MM.1S (cell line): ENCODE measurements around the gene CCR3.

Experiments used
- DNase-seq: peaks from one replicate; pipeline ENCODE4 v3.0.0-alpha.2; 2015
- H2AFZ ChIP-seq: fragments of 300-600 bp; sonication (generic); 2 replicates; pipeline ENCODE4 v1.6.0; 2016; ENCODE audit warnings: antibody characterized with exemption, low read length
- H3F3A ChIP-seq: fragments of 300-600 bp; sonication (generic); 2 replicates; pipeline ENCODE4 v1.6.1; 2016; ENCODE audit warnings: mild to moderate bottlenecking, antibody characterized with exemption, low read length, moderate library complexity, mixed read lengths; ENCODE audit not compliant: insufficient read depth
- H3K27ac ChIP-seq: fragments of 300-600 bp; sonication (generic); 2 replicates; pipeline ENCODE4 v1.5.1; 2016; ENCODE audit warnings: mild to moderate bottlenecking, low read length
- H3K27me3 ChIP-seq: fragments of 300-600 bp; sonication (generic); replicated peaks from 2 replicates; pipeline ENCODE4 v1.6.0; 2016; ENCODE audit warnings: low read length; ENCODE audit not compliant: insufficient read depth
- H3K36me3 ChIP-seq: fragments of 300-600 bp; sonication (generic); replicated peaks from 2 replicates; pipeline ENCODE4 v1.6.1; 2016; ENCODE audit warnings: mild to moderate bottlenecking, low read length, mixed read lengths; ENCODE audit not compliant: insufficient read depth
- H3K4me1 ChIP-seq: fragments of 300-600 bp; sonication (generic); 2 replicates; pipeline ENCODE4 v1.6.1; 2016; ENCODE audit warnings: low read length, mixed read lengths
- H3K4me2 ChIP-seq: fragments of 300-600 bp; sonication (generic); 2 replicates; pipeline ENCODE4 v1.6.0; 2016; ENCODE audit warnings: low read depth, low read length
- H3K4me3 ChIP-seq: fragments of 300-600 bp; sonication (generic); 2 replicates; pipeline ENCODE4 v1.5.1; 2016; ENCODE audit warnings: low read length, mixed read lengths
- H3K79me2 ChIP-seq: fragments of 300-600 bp; sonication (generic); 2 replicates; pipeline ENCODE4 v1.6.1; 2016; ENCODE audit warnings: mixed run types, low read length, mixed read lengths
- H3K9ac ChIP-seq: fragments of 300-600 bp; sonication (generic); 2 replicates; pipeline ENCODE4 v1.6.1; 2016; ENCODE audit warnings: low read length, mixed read lengths
- H3K9me2 ChIP-seq: fragments of 300-600 bp; sonication (generic); replicated peaks from 2 replicates; pipeline ENCODE4 v1.6.1; 2016; ENCODE audit warnings: mild to moderate bottlenecking, low read length, mixed read lengths; ENCODE audit not compliant: insufficient read depth
- H3K9me3 ChIP-seq: fragments of 300-600 bp; sonication (generic); replicated peaks from 2 replicates; pipeline ENCODE4 v1.6.1; 2016; ENCODE audit warnings: mild to moderate bottlenecking, low read length, mixed read lengths; ENCODE audit not compliant: insufficient read depth
- H4K20me1 ChIP-seq: fragments of 300-600 bp; sonication (generic); 2 replicates; pipeline ENCODE4 v1.6.1; 2016; ENCODE audit warnings: mild to moderate bottlenecking, low read length, moderate library complexity, mixed read lengths; ENCODE audit not compliant: insufficient read depth
- CTCF ChIP-seq: fragments of 300-600 bp; sonication (generic); IDR thresholded peaks from 2 replicates; pipeline ENCODE4 v1.5.1; 2016; ENCODE audit warnings: antibody characterized with exemption, low read length, mixed read lengths
- EZH2 ChIP-seq: fragments of 300-600 bp; sonication (generic); optimal IDR thresholded peaks from 2 replicates; pipeline ENCODE3; 2017; ENCODE audit warnings: low read depth, mild to moderate bottlenecking, antibody characterized with exemption, low read length, mixed read lengths
- EZH2phosphoT487 ChIP-seq: fragments of 300-600 bp; sonication (generic); IDR thresholded peaks from 2 replicates; pipeline ENCODE4 v1.6.1; 2018; ENCODE audit warnings: antibody characterized with exemption, low read length

Gene CCR3

GRCh38 chr3:46213201-46213600 is 29.1 kb upstream of the CCR3 start:
- H3K27me3 ChIP-seq, result no peaks in the 10 kb centered on the region
- H3K4me3 ChIP-seq, result peak overlapping the region; percentile 32

GRCh38 chr3:46214751-46215352 is 27.4 kb upstream of the CCR3 start:
- Histone ChIP-seq H3K27me3 (no peaks in the 10 kb centered on the region), H2AFZ (peak overlapping the region; percentile 54)
- peak; percentile 79 for DNase-seq

More at GRCh38 chr3:46213201-46213600, 29.1 kb upstream of the CCR3 start:
- H2AFZ ChIP-seq, result no peak overlapping the region
- peaks cover 5% of the 10 kb centered on the region; the same call in 1 of the 2 replicates for H3K79me2 ChIP-seq
- no peaks in the 10 kb centered on the region for H3K36me3 ChIP-seq
- no peaks in the 10 kb centered on the region for H3K9me2 ChIP-seq
- DNase-seq, result peak; percentile 94
- peak overlapping the region; percentile 67 for H3K9ac ChIP-seq
- H3F3A ChIP-seq, result peaks cover 46% of the 10 kb centered on the region
- H3K27ac ChIP-seq, result peak overlapping the region; percentile 96
- no peak for TF ChIP-seq CTCF
- no peak for TF ChIP-seq EZH2
- no peak for TF ChIP-seq EZH2phosphoT487
- no peaks in the 10 kb centered on the region for H3K9me3 ChIP-seq
- H3K4me1 ChIP-seq, result peaks cover 90% of the 10 kb centered on the region
- H4K20me1 ChIP-seq, result no peaks in the 10 kb centered on the region
- H3K4me2 ChIP-seq, result peak overlapping the region; percentile 84

DNA sequence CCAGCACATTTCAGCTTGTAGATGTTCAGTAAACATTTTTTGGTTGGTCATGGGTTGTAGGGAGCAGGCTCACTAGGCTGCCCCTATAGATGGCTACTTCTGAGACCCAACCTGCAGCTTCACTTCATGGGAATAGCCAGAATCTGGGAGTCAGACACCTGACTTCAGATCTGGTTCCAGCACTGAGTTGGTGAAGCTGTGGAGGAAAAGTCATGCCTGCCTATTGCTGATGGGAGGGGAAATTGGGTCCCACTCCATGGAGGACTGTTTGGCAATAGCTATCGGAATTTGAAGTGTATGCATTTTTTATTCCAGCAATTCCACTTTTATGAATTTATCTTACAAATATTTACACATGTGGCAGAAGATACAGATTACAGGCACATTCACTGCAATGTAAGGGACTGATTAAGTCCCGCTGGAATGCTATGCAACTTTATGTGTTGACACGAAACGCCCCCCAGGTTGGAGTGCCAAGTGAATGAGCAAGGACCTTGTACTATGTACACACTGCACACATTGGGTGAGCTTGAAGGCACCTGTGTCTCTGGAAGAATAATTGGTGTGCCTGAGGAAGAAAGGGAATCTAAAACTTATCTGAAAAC is 26.3 kb upstream of the CCR3 start:
- no peak for DNase-seq
- Histone ChIP-seq H3K79me2 (peaks cover 5% of the 10 kb centered on the region; the same call in 1 of the 2 replicates), H3K4me2 (peak overlapping the region; percentile 84; the same call in 1 of the 2 replicates)

More at GRCh38 chr3:46214751-46215352, 27.4 kb upstream of the CCR3 start:
- H3K4me1 ChIP-seq, result peaks cover 75% of the 10 kb centered on the region
- H3K36me3 ChIP-seq, result no peaks in the 10 kb centered on the region
- TF ChIP-seq CTCF (peak; percentile 73), EZH2 (no peak)
- peaks cover 5% of the 10 kb centered on the region; the same call in 1 of the 2 replicates for H3K79me2 ChIP-seq
- peak overlapping the region; percentile 13; the same call in 1 of the 2 replicates for H3K4me3 ChIP-seq
- no peaks in the 10 kb centered on the region for H3K9me2 ChIP-seq
- H3F3A ChIP-seq, result peaks cover 35% of the 10 kb centered on the region
- peak overlapping the region; percentile 67 for H3K9ac ChIP-seq
- H4K20me1 ChIP-seq, result no peaks in the 10 kb centered on the region
- H3K4me2 ChIP-seq, result peak overlapping the region; percentile 84
- no peaks in the 10 kb centered on the region for H3K9me3 ChIP-seq
- H3K27ac ChIP-seq, result peak overlapping the region; percentile 96

More for the DNA sequence above, 26.3 kb upstream of the CCR3 start:
- no peaks in the 10 kb centered on the region for H3K36me3 ChIP-seq
- H3K4me3 ChIP-seq, result no peak overlapping the region
- no peak for TF ChIP-seq EZH2
- TF ChIP-seq EZH2phosphoT487, result no peak
- no peak for TF ChIP-seq CTCF
- peaks cover 35% of the 10 kb centered on the region for H3F3A ChIP-seq
- H4K20me1 ChIP-seq, result no peaks in the 10 kb centered on the region
- no peak overlapping the region for H3K27ac ChIP-seq
- H3K9ac ChIP-seq, result no peak overlapping the region
- no peaks in the 10 kb centered on the region for H3K27me3 ChIP-seq
- H3K9me2 ChIP-seq, result no peaks in the 10 kb centered on the region
- H3K9me3 ChIP-seq, result no peaks in the 10 kb centered on the region
- peaks cover 66% of the 10 kb centered on the region for H3K4me1 ChIP-seq
- no peak overlapping the region for H2AFZ ChIP-seq
